ENCODE results near the gene TEX53.

The TEX53 gene

GRCh38 chr9:114697951-114698351 is 40.3 kb upstream of the TEX53 start:
- peak overlapping the region; percentile 35 for H3K4me2 ChIP-seq (ENCODE audit: low read depth, low read length)
- no peaks in the 10 kb centered on the region for H3K9me2 ChIP-seq (replicated peaks; ENCODE audit: insufficient read depth, low read length)
- no peak overlapping the region for H3K9ac ChIP-seq (ENCODE audit: low read length)
- no peak overlapping the region for H3K4me3 ChIP-seq (ENCODE audit: low read length)
- no peaks in the 10 kb centered on the region for H3K79me2 ChIP-seq (ENCODE audit: low read length)
- H2AFZ ChIP-seq (ENCODE audit: low read length), result no peak overlapping the region
- no peaks in the 10 kb centered on the region for H3K27me3 ChIP-seq (replicated peaks; ENCODE audit: insufficient read depth, low read length)
- peaks cover 20% of the 10 kb centered on the region for H3F3A ChIP-seq (ENCODE audit: insufficient read depth, low read length)
- no peak overlapping the region for H3K27ac ChIP-seq (ENCODE audit: low read length)
- DNase-seq, result no peak
- TF ChIP-seq EZH2 (optimal IDR thresholded peaks at IDR 0.05; ENCODE audit: low read depth, low read length) (no peak), CTCF (IDR thresholded peaks at IDR 0.05; ENCODE audit: low read length) (no peak), EZH2phosphoT487 (IDR thresholded peaks at IDR 0.05; ENCODE audit: low read length) (no peak)
- H4K20me1 ChIP-seq (ENCODE audit: insufficient read depth, low read length), result no peaks in the 10 kb centered on the region
- H3K9me3 ChIP-seq (replicated peaks; ENCODE audit: insufficient read depth, low read length), result no peaks in the 10 kb centered on the region
- peaks cover 32% of the 10 kb centered on the region for H3K4me1 ChIP-seq (ENCODE audit: low read length)
- H3K36me3 ChIP-seq (replicated peaks; ENCODE audit: insufficient read depth, low read length), result no peaks in the 10 kb centered on the region

GRCh38 chr9:114696814-114697544 is 39.4 kb upstream of the TEX53 start:
- peaks cover 32% of the 10 kb centered on the region for H3K4me1 ChIP-seq (ENCODE audit: low read length)
- no peaks in the 10 kb centered on the region for H3K36me3 ChIP-seq (replicated peaks; ENCODE audit: insufficient read depth, low read length)
- peaks cover 20% of the 10 kb centered on the region for H3F3A ChIP-seq (ENCODE audit: insufficient read depth, low read length)
- H3K27ac ChIP-seq (ENCODE audit: low read length), result peak overlapping the region; percentile 4; the same call in 1 of the 2 replicates
- H2AFZ ChIP-seq (ENCODE audit: low read length), result no peak overlapping the region
- H3K79me2 ChIP-seq (ENCODE audit: low read length), result no peaks in the 10 kb centered on the region
- H3K9me2 ChIP-seq (replicated peaks; ENCODE audit: insufficient read depth, low read length), result no peaks in the 10 kb centered on the region
- peak overlapping the region; percentile 35 for H3K4me2 ChIP-seq (ENCODE audit: low read depth, low read length)
- no peaks in the 10 kb centered on the region for H4K20me1 ChIP-seq (ENCODE audit: insufficient read depth, low read length)
- no peaks in the 10 kb centered on the region for H3K9me3 ChIP-seq (replicated peaks; ENCODE audit: insufficient read depth, low read length)
- H3K4me3 ChIP-seq (ENCODE audit: low read length), result no peak overlapping the region
- peak; percentile 78 for DNase-seq
- H3K9ac ChIP-seq (ENCODE audit: low read length), result no peak overlapping the region
- no peaks in the 10 kb centered on the region for H3K27me3 ChIP-seq (replicated peaks; ENCODE audit: insufficient read depth, low read length)
- TF ChIP-seq CTCF (IDR thresholded peaks at IDR 0.05; ENCODE audit: low read length), result no peak
- no peak for TF ChIP-seq EZH2phosphoT487 (IDR thresholded peaks at IDR 0.05; ENCODE audit: low read length)
- no peak for TF ChIP-seq EZH2 (optimal IDR thresholded peaks at IDR 0.05; ENCODE audit: low read depth, low read length)

- H3K9me3 ChIP-seq (replicated peaks; ENCODE audit: insufficient read depth, low read length), result no peaks in the 10 kb centered on the region
- H3K27me3 ChIP-seq (replicated peaks; ENCODE audit: insufficient read depth, low read length), result no peaks in the 10 kb centered on the region
- no peaks in the 10 kb centered on the region for H3K9me2 ChIP-seq (replicated peaks; ENCODE audit: insufficient read depth, low read length)
- H2AFZ ChIP-seq (ENCODE audit: low read length), result no peak overlapping the region
- no peaks in the 10 kb centered on the region for H3K36me3 ChIP-seq (replicated peaks; ENCODE audit: insufficient read depth, low read length)
- no peaks in the 10 kb centered on the region for H3K79me2 ChIP-seq (ENCODE audit: low read length)
- no peak overlapping the region for H3K4me3 ChIP-seq (ENCODE audit: low read length)
- no peak for DNase-seq
- TF ChIP-seq EZH2phosphoT487 (IDR thresholded peaks at IDR 0.05; ENCODE audit: low read length), result no peak
- TF ChIP-seq CTCF (IDR thresholded peaks at IDR 0.05; ENCODE audit: low read length), result no peak
- no peak for TF ChIP-seq EZH2 (optimal IDR thresholded peaks at IDR 0.05; ENCODE audit: low read depth, low read length)
- peaks cover 32% of the 10 kb centered on the region for H3K4me1 ChIP-seq (ENCODE audit: low read length)
- no peak overlapping the region for H3K9ac ChIP-seq (ENCODE audit: low read length)
- H4K20me1 ChIP-seq (ENCODE audit: insufficient read depth, low read length), result no peaks in the 10 kb centered on the region
- H3K4me2 ChIP-seq (ENCODE audit: low read depth, low read length), result no peak overlapping the region
- H3F3A ChIP-seq (ENCODE audit: insufficient read depth, low read length), result peaks cover 20% of the 10 kb centered on the region
- H3K27ac ChIP-seq (ENCODE audit: low read length), result no peak overlapping the region
Measured at GRCh38 chr9:114695948-114696347, 38.3 kb upstream of the TEX53 start.
